Astrocyte of the cerebellum (primary cell): ENCODE results near the gene ARHGEF17.
"Not testable (repeated sequence)": the region's sequence is repeated elsewhere in the genome, so short reads cannot be mapped to it uniquely, and the experiment has no call there.

Experiments used
- DNase-seq: peaks from one replicate; pipeline ENCODE4 v3.0.0-alpha.2; 2011; ENCODE audit warnings: low read depth
- H3K4me3 ChIP-seq: 2 replicates; pipeline ENCODE4 v1.5.1; 2011; ENCODE audit warnings: mild to moderate bottlenecking, low read depth, low read length, moderate library complexity
- in situ Hi-C: cut with HindIII; loops from 2 replicates; pipeline ENCODE4 v1.10.0; 2017; ENCODE audit warnings: low sequenced_read_pairs
- TF ChIP-seq, protein P1 (sequence below): IDR thresholded peaks from 2 replicates; pipeline ENCODE4 v1.5.1; 2012; ENCODE audit warnings: low read length, low read depth, moderate library complexity, mild to moderate bottlenecking; ENCODE audit errors: missing control alignments

ARHGEF17 gene

DNA sequence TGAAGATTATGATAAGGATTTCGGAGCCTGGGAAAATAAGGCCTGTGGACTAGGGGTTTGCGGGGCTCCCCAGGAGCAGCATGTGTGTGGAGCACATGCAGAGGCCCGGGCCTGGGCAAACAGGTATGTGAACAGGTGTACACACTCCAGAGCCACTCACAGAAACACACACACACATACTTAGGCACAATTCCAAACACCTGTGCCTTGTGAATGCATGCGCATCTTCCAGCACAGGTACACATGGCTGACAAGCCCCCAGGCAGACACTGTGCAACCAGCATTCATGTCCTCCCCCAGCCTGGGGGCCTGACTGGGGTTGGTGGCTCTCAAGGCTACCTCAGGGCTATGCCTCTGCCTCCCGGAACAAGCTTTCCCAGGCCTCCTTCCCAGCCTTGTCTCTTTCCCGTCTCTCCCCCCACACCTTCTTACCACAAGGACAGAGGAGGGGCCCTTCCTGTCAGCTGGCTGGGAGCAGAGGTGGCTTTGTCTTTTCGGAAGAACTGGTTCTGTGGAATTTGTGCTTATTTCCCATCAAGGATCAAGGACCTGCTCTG, 38.5 kb upstream of the ARHGEF17 start:
- DNase-seq: no peak
- TF ChIP-seq, protein P1, sequence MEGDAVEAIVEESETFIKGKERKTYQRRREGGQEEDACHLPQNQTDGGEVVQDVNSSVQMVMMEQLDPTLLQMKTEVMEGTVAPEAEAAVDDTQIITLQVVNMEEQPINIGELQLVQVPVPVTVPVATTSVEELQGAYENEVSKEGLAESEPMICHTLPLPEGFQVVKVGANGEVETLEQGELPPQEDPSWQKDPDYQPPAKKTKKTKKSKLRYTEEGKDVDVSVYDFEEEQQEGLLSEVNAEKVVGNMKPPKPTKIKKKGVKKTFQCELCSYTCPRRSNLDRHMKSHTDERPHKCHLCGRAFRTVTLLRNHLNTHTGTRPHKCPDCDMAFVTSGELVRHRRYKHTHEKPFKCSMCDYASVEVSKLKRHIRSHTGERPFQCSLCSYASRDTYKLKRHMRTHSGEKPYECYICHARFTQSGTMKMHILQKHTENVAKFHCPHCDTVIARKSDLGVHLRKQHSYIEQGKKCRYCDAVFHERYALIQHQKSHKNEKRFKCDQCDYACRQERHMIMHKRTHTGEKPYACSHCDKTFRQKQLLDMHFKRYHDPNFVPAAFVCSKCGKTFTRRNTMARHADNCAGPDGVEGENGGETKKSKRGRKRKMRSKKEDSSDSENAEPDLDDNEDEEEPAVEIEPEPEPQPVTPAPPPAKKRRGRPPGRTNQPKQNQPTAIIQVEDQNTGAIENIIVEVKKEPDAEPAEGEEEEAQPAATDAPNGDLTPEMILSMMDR: no peak
- in situ Hi-C loops: loop anchor here (5.0 kb wide), 1 partner anchor 47 kb away; no protein-coding TSS in a partner anchor
- no peak overlapping the region for H3K4me3 ChIP-seq

DNA sequence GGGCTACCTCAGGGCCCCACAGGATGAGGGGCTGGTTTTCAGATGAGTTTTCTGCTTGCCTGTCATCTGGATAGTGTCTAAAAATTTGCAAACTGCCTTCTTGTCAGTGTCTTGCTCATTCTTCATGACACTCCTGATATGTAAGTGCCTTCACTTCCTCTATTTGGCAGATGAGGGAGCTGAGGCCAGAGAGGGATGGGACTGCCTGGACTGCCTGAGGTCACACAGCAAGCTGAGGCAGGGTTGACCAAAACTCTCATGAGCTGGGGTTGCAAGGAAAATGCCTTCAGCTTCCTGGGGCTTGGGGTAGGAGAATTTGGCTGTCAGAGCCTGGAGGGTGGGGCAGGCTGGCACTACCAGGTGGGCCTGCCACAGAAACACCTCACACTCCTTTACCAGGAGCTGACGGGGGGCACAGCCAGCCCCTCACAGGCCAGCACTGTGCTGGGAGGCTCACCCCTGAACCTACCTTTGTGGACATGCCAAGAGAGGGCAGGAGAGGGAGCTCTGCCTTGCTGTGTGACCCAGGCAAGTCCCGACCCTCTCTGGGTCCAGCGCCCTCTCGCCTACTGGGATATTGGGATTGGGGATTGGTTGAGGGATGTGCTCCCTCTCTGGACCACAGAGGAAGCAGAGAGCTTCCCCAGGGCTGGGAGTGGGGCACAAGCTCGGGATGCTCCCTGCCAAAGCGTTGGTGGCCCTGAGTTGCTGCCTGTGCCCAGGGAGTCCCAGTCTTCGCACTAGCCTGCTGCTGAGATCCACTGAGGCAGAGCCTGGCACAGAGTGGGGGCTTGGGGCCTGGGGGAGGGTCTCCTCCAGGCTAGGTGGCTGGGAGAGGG, 37.8 kb upstream of the ARHGEF17 start:
- in situ Hi-C loops: no loop called here
- no peak for DNase-seq
- TF ChIP-seq, protein P1: no peak
- H3K4me3 ChIP-seq: no peak overlapping the region

DNA sequence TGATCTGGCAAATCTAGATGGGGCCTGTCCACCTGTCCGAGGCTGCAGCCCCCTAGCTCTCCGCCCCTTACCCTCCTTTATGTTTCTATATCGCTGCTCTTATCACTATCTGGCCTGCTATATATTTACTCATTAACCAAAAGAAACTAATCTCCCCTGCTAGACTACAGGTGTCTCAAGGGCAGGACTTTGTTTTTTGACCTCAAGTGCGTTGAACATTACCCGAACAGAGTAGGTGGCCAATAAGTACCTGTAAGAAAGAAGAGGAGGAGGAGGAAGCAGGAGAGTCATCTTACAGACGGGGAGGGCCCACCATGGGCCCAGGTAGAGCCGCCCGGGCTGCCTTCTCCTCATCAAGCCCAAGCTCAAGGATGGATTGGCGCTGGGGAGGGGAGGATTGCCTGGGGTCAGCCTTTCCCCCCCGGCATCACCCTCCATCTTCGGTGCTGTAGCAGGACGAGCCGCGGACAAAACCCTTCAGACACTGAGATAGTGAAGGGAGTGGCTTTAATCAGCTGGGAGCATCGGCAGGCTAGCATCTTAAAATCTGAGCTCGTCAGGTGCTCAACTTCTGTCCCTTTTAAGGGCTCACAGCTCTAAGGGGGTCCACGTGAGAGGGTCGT, 37.1 kb upstream of the ARHGEF17 start:
- no peak for DNase-seq
- H3K4me3 ChIP-seq: no peak overlapping the region
- in situ Hi-C loops: no loop called here
- TF ChIP-seq, protein P1: no peak

DNA sequence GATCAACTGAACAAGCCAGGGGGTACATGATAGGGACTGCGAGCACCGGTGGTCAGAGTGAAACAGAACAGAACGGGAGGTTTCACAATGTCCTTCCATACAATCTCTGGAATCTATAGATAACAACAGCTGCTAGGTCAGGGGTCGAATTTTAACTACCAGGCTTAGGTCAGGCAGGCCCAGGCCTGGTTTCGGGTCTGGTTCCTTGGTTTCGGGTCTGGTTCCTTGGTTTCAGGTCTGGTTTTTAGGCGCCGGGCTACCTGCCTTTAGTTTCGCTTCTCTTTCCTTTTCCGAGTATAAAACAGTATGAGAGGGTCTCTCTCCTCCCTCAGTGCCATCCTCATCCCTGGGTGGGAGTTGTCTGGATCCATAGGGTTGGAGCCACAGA, 36.6 kb upstream of the ARHGEF17 start:
- in situ Hi-C loops, DNase-seq, H3K4me3 ChIP-seq: not testable (repeated sequence)

DNA sequence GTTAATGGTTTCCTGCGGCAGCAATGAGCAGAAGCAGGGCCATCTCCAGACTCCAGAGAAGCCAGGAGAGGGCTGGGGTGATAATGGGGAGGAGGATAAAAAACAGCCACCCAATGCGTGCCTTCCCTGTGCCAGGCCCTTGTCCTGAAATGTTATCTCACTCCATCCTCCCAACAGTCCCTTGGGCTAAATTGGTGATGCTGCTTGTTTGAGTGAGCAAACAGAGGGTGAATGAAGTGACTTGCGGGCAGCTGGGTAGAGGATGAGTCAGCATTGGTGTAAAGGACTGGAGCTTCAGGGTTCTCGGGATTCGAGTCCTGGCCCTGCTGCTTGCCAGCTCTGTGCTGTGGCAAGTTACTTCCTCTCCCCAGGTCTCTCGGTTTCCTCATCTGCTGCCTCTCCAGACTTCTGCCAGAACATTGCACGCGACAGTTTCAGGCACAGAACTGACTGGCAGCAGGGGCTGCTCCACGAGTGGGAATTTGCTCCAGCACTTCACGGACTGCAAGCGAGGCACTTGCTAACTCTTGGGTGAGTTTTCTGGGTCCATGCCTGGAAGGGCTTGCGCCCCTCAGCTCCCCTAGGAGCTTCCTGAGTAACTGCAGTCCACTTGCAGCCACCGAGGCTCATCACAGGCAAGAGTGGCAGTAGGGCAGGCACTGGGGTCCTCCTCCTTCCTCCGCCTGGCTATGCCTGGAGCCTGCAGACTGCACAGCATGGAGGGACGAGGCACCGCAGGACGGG, 36.0 kb upstream of the ARHGEF17 start, which contains the start of gene P2RY6:
Gene P2RY6, plus strand, starts transcription at position 403 of the 744 bp plus-strand sequence. CDS start 24,181 bp downstream, outside the sequence.
- H3K4me3 ChIP-seq: no peak within 1 kb of the TSS
- in situ Hi-C loops: no loop called here
- TF ChIP-seq, protein P1: no peak
- no peak for DNase-seq

DNA sequence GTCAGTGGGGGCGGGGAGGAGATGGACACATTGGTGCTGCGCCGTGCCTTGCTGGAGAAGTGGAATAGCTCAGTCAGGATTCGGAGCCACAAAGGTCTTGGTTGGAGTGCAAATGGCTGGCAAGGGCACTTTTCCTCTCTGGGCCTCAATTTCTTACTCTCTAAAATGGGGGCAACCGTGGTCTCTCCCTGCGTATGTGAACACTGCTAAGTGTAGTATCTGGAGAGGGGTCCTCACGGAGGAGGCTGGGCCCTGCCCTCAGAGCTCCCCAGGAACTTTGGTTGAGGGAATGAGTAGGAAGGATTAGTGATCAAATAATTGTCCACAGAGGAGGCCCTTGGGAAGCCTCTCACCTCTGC, 35.4 kb upstream of the ARHGEF17 start:
- in situ Hi-C loops: no loop called here
- TF ChIP-seq, protein P1: no peak

More for the DNA sequence above, 35.4 kb upstream of the ARHGEF17 start:
- no peak overlapping the region for H3K4me3 ChIP-seq
- DNase-seq: no peak
